ENCODE measurements around the gene MYLK. TPM values are rescaled to one million over a fixed set of nuclear protein-coding genes. Genes with fewer than 3 reads are reported as not detected.

The MYLK gene
- total RNA-seq, 2 donors from 2014 or later, result 2.1 to 52.1 TPM

- no peak overlapping the region for H3K4me3 Mint-ChIP-seq
- H3K36me3 Mint-ChIP-seq (ENCODE audit: low read depth), result peaks cover 5% of the 10 kb centered on the region
- no peaks in the 10 kb centered on the region for H3K27me3 Mint-ChIP-seq
Measured at GRCh38 chr3:123595396-123596180, 288.5 kb downstream of the MYLK start.

DNA sequence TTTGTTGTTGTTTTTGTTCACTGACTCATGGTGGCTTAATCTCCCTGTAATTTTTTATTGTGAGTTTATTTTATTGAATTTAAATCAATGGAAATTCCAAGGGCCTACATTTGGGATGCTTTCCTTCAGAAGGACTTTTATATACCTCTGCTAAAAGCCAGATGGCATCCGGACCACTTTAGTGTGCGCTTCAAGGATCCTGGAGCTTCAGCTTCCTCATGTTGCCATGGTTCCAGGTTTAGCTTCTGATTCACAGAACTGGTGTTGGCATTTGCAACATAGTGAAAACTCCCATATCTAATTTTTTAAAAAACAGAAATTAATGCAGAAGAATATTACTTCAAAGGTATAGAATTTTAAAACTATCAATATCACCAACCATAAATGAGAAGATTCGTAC is 290.8 kb downstream of the MYLK start:
- Mint-ChIP-seq H3K36me3 (ENCODE audit: low read depth) (peaks cover 2% of the 10 kb centered on the region), H3K4me3 (no peak overlapping the region), H3K4me1 (no peaks in the 10 kb centered on the region), H3K27ac (no peak overlapping the region), H3K27me3 (no peaks in the 10 kb centered on the region)
- H3K9me3 ChIP-seq (ENCODE audit: control insufficient read depth, low read length, poor library complexity, severe bottlenecking), result no peaks in the 10 kb centered on the region
- ATAC-seq, result no peak
- no peak for DNase-seq

More at GRCh38 chr3:123595396-123596180, 288.5 kb downstream of the MYLK start:
- no peak overlapping the region for H3K27ac Mint-ChIP-seq
- H3K4me1 Mint-ChIP-seq, result peaks cover 2% of the 10 kb centered on the region
- no peaks in the 10 kb centered on the region for H3K9me3 ChIP-seq (ENCODE audit: control insufficient read depth, low read length, poor library complexity, severe bottlenecking)
- DNase-seq (no peak), ATAC-seq (no peak)

DNA sequence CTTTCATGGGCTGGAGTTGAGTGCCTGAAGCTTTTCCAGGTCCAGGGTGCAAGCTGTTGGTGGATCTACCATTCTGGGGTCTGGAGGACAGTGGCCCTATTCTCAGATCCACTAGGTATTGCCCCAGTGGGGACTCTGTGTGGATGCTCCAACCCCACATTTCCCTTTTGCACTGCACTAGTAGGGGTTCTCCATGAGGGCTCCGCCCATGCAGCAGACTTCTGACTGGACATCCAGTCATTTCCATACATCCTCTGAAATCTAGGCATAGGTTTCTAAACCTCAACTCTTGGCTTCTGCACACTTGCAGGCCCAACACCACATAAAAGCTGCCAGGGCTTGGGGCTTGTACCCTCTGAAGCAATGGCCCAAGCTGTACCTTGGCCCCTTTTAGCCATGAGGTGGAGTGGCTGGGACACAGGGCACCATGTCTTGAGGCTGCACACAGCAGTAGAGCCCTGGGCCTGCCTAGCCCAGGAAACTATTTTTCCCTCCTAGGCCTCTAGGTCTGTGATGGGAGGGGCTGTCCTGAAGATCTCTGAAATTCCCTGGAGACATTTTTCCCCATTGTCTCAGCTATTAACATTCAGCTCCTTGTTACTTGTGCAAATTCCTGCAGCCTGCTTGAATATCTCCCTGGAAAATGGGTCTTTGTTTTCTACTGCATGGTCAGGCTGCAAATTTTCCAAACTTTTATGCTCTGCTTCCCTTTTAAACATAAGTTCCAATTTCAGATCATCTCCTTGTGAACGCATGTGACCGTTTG is 293.3 kb downstream of the MYLK start:
- no peaks in the 10 kb centered on the region for H3K9me3 ChIP-seq (ENCODE audit: control insufficient read depth, low read length, poor library complexity, severe bottlenecking)
- Mint-ChIP-seq H3K27ac (no peak overlapping the region), H3K27me3 (no peaks in the 10 kb centered on the region), H3K4me1 (peaks cover 4% of the 10 kb centered on the region), H3K36me3 (ENCODE audit: low read depth) (peaks cover 2% of the 10 kb centered on the region), H3K4me3 (no peak overlapping the region)
- DNase-seq (no peak), ATAC-seq (no peak)

- peaks cover 13% of the 10 kb centered on the region for H3K4me1 Mint-ChIP-seq
- H3K4me3 Mint-ChIP-seq, result no peak overlapping the region
Measured at GRCh38 chr3:123587401-123587800, 296.7 kb downstream of the MYLK start.

GRCh38 chr3:123586968-123587367 is 297.2 kb downstream of the MYLK start:
- Mint-ChIP-seq H3K4me3 (no peak overlapping the region), H3K27me3 (no peaks in the 10 kb centered on the region), H3K36me3 (ENCODE audit: low read depth) (peaks cover 2% of the 10 kb centered on the region), H3K4me1 (peaks cover 13% of the 10 kb centered on the region), H3K27ac (no peak overlapping the region)
- no peaks in the 10 kb centered on the region for H3K9me3 ChIP-seq (ENCODE audit: control insufficient read depth, low read length, poor library complexity, severe bottlenecking)
- no peak for DNase-seq
- ATAC-seq, result no peak

More at GRCh38 chr3:123587401-123587800, 296.7 kb downstream of the MYLK start:
- no peak for DNase-seq
- H3K9me3 ChIP-seq (ENCODE audit: control insufficient read depth, low read length, poor library complexity, severe bottlenecking), result no peaks in the 10 kb centered on the region
- no peak for ATAC-seq
- Mint-ChIP-seq H3K27me3 (no peaks in the 10 kb centered on the region), H3K27ac (no peak overlapping the region), H3K36me3 (ENCODE audit: low read depth) (peaks cover 2% of the 10 kb centered on the region)

DNA sequence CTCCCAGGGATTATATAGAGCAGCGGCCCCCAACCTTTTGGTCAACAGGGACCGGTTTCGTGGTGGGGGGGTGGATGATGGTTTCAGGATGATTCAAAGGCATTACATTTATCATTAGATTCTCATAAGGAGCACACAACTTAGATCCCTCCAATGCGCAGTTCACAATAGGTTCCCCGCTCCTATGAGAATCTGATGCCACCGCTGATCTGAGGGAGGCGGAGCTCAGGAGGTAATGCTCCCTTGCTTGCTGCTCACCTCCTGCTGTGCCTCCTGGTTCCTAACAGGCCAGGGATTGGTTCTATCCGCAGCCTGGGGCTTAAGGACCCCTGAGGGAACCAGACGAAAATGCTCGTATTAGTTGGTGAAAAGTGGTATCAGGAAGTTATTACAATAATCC is 298.0 kb downstream of the MYLK start:
- Mint-ChIP-seq H3K27ac (no peak overlapping the region), H3K36me3 (ENCODE audit: low read depth) (no peaks in the 10 kb centered on the region), H3K4me3 (no peak overlapping the region), H3K27me3 (no peaks in the 10 kb centered on the region), H3K4me1 (peaks cover 13% of the 10 kb centered on the region)
- DNase-seq, result no peak
- no peaks in the 10 kb centered on the region for H3K9me3 ChIP-seq (ENCODE audit: control insufficient read depth, low read length, poor library complexity, severe bottlenecking)
- ATAC-seq, result no peak

DNA sequence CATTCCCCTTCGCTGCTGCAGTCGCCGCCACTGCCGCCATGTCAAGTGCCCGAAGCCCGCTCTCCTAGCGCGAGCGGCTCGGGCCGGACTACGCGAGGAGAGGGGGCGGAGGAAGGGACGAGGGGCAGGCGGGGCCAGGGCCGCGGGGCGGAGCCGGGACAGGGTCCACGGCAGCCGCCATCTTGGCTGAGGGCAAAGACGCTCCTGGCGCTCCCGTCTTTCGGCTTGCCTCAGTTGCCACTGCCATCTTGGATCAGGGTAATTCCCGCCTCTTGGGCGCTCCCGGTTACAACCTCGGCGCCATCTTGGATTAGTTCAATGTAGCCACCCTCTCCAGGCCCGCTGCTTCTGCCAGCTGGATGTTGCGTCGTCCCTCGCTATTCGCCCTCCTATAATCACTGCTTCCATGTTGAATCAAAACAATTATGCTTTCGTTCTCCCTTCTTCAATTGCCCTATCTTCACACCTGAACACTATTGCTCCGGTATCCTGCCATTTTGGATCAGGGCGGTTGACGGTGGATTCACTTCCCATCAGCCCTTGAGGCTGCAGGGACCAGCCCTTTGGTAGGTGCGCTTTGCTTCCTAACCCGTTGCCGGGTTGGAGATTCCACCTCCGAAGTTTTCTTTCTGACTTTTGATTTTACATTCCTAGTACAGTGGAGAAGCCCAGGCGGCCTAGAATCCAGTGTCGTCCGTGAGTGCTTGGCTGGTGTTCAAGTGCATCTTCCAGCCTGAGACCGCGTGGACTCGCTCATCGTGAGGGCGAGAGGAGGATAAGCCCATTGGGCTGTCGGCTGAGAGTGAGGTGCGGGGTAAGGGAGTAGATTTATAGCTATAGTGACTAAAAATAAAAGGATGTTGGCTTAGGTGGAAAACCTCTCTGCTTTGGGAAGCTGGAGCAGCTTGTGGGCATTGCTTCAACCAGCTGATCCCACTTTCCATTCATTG is 298.9 kb downstream of the MYLK start, which contains the start of gene HACD2:
Gene HACD2 (minus strand): TSS at position 66 of the 950 bp plus-strand sequence. CDS start 26 bp downstream, at position 40.
- Mint-ChIP-seq H3K4me1 (peaks cover 13% of the 10 kb centered on the region), H3K4me3 (no peak within 1 kb of the TSS), H3K27ac (peak within 1 kb of the TSS; percentile 67), H3K27me3 (no peaks in the 10 kb centered on the region), H3K36me3 (ENCODE audit: low read depth) (no peaks in the 10 kb centered on the region)
- no peaks in the 10 kb centered on the region for H3K9me3 ChIP-seq (ENCODE audit: control insufficient read depth, low read length, poor library complexity, severe bottlenecking)
- peak; percentile 91 to 93 (median 93) for DNase-seq
- peak; percentile 93 for ATAC-seq

GRCh38 chr3:123584284-123584987 is 299.7 kb downstream of the MYLK start:
- ATAC-seq (peak; percentile 19), DNase-seq (peak in 2 of 3 donors; percentile 8 to 13)
- Mint-ChIP-seq H3K36me3 (ENCODE audit: low read depth) (peaks cover 2% of the 10 kb centered on the region), H3K27ac (peak overlapping the region; percentile 67), H3K27me3 (no peaks in the 10 kb centered on the region), H3K4me3 (no peak overlapping the region), H3K4me1 (peaks cover 13% of the 10 kb centered on the region)
- H3K9me3 ChIP-seq (ENCODE audit: control insufficient read depth, low read length, poor library complexity, severe bottlenecking), result no peaks in the 10 kb centered on the region

- ATAC-seq (no peak), DNase-seq (no peak)
- H3K27me3 Mint-ChIP-seq, result no peaks in the 10 kb centered on the region
- no peaks in the 10 kb centered on the region for H3K9me3 ChIP-seq (ENCODE audit: control insufficient read depth, low read length, poor library complexity, severe bottlenecking)
- H3K36me3 Mint-ChIP-seq (ENCODE audit: low read depth), result peaks cover 2% of the 10 kb centered on the region
- H3K27ac Mint-ChIP-seq, result peak overlapping the region; percentile 67
- H3K4me3 Mint-ChIP-seq, result no peak overlapping the region
- peaks cover 13% of the 10 kb centered on the region for H3K4me1 Mint-ChIP-seq
Measured at GRCh38 chr3:123583561-123583960, 300.6 kb downstream of the MYLK start.

DNA sequence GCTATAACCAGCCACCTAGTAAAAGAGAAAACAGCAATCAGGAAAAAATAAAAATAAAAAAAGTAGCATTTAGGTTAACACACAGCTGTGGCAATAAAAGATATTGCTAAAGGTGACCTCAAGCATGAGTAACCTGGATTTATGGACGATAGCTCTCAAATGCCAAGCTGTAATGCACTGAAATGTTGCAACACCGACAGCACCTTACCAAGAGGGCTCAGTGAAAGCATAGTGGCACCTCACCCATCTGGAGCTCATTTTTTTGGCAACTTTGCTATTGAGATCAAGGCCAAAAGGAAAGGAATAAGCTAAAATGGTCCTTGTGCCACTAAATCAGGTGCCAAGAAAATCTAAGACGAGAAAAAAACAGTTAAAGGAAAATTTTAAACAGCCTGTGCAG is 301.8 kb downstream of the MYLK start:
- H3K4me1 Mint-ChIP-seq, result peaks cover 12% of the 10 kb centered on the region
- no peak for ATAC-seq
- H3K4me3 Mint-ChIP-seq, result peak overlapping the region; percentile 47
- no peak for DNase-seq
- H3K27ac Mint-ChIP-seq, result no peak overlapping the region
- H3K36me3 Mint-ChIP-seq (ENCODE audit: low read depth), result peaks cover 2% of the 10 kb centered on the region
- no peaks in the 10 kb centered on the region for H3K9me3 ChIP-seq (ENCODE audit: control insufficient read depth, low read length, poor library complexity, severe bottlenecking)
- no peaks in the 10 kb centered on the region for H3K27me3 Mint-ChIP-seq

DNA sequence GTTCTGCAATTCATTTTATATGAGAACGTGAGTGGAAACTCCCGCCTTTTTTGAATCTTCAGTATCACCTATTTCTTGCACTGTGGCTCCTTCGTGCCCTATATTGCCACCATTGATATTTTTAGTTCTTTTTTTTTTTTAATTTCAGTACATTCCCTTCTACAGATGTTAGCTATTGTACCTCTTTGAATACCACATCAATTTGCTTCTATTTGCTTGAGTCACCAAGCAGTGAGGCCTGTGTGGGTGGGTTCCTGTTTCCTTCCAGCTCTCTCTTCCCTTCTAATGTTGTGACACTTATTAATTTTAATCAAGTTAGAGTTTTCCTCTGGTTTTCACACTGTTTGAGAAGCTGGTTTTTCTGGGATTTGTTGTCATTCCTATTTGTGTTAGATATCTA is 308.0 kb downstream of the MYLK start:
- peaks cover 6% of the 10 kb centered on the region for H3K4me1 Mint-ChIP-seq
- H3K27ac Mint-ChIP-seq, result no peak overlapping the region
- no peaks in the 10 kb centered on the region for H3K27me3 Mint-ChIP-seq
- H3K4me3 Mint-ChIP-seq, result no peak overlapping the region
- H3K9me3 ChIP-seq (ENCODE audit: control insufficient read depth, low read length, poor library complexity, severe bottlenecking), result no peaks in the 10 kb centered on the region
- peaks cover 4% of the 10 kb centered on the region for H3K36me3 Mint-ChIP-seq (ENCODE audit: low read depth)
- DNase-seq, result no peak
- ATAC-seq, result peak; percentile 40

DNA sequence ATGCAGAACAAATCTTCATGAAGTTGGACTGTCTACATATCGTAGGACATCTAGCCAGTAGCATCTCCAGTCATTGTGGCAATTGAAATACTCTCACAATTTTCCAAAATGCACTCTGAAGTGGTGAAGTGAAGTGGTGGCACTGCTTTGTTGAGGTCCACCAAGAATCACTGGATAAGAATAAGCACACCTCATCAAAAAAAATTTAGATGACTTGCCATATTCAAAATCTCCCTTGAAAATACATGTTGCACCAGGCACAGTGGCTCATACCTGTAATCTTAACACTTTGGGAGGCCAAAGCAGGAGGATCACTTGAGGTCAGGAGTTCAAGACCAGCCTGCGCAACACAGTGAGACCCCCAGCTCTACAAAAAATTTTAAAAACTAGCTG is 312.2 kb downstream of the MYLK start:
- H3K27ac Mint-ChIP-seq, result no peak overlapping the region
- ATAC-seq (no peak), DNase-seq (no peak)
- peaks cover 2% of the 10 kb centered on the region for H3K36me3 Mint-ChIP-seq (ENCODE audit: low read depth)
- H3K4me3 Mint-ChIP-seq, result no peak overlapping the region
- H3K4me1 Mint-ChIP-seq, result peaks cover 14% of the 10 kb centered on the region
- H3K9me3 ChIP-seq (ENCODE audit: control insufficient read depth, low read length, poor library complexity, severe bottlenecking), result no peaks in the 10 kb centered on the region
- no peaks in the 10 kb centered on the region for H3K27me3 Mint-ChIP-seq
